ENCODE results near the gene CXCL12.

The CXCL12 gene

GRCh38 chr10:44348496-44348895, 36.4 kb downstream of the CXCL12 start:
- in situ Hi-C loops (cut with HindIII; ENCODE audit: low pct_ligation_motif_present, low pct_unique_long_range_greater_than_20kb, low sequenced_read_pairs): no loop called here
- no peak for DNase-seq

- DNase-seq: no peak
- in situ Hi-C loops (cut with HindIII; ENCODE audit: low pct_ligation_motif_present, low pct_unique_long_range_greater_than_20kb, low sequenced_read_pairs): no loop called here
These were observed 37.1 kb downstream of the CXCL12 start for GRCh38 chr10:44347609-44348400.

- in situ Hi-C loops (cut with HindIII; ENCODE audit: low pct_ligation_motif_present, low pct_unique_long_range_greater_than_20kb, low sequenced_read_pairs): no loop called here
- DNase-seq: no peak
These were observed 40.2 kb downstream of the CXCL12 start for GRCh38 chr10:44344727-44345126.

GRCh38 chr10:44343843-44344242, 41.1 kb downstream of the CXCL12 start:
- no peak for DNase-seq
- in situ Hi-C loops (cut with HindIII; ENCODE audit: low pct_ligation_motif_present, low pct_unique_long_range_greater_than_20kb, low sequenced_read_pairs): no loop called here

- in situ Hi-C loops (cut with HindIII; ENCODE audit: low pct_ligation_motif_present, low pct_unique_long_range_greater_than_20kb, low sequenced_read_pairs): no loop called here
- no peak for DNase-seq
These were observed 43.0 kb downstream of the CXCL12 start for GRCh38 chr10:44341886-44342285.

GRCh38 chr10:44340557-44340956, 44.3 kb downstream of the CXCL12 start:
- in situ Hi-C loops (cut with HindIII; ENCODE audit: low pct_ligation_motif_present, low pct_unique_long_range_greater_than_20kb, low sequenced_read_pairs): no loop called here
- no peak for DNase-seq

- in situ Hi-C loops (cut with HindIII; ENCODE audit: low pct_ligation_motif_present, low pct_unique_long_range_greater_than_20kb, low sequenced_read_pairs): no loop called here
- DNase-seq: no peak
These were observed 45.7 kb downstream of the CXCL12 start for GRCh38 chr10:44339218-44339617.

GRCh38 chr10:44337081-44337480, 47.8 kb downstream of the CXCL12 start:
- in situ Hi-C loops (cut with HindIII; ENCODE audit: low pct_ligation_motif_present, low pct_unique_long_range_greater_than_20kb, low sequenced_read_pairs): no loop called here

GRCh38 chr10:44335330-44336021, 49.4 kb downstream of the CXCL12 start:
- in situ Hi-C loops (cut with HindIII; ENCODE audit: low pct_ligation_motif_present, low pct_unique_long_range_greater_than_20kb, low sequenced_read_pairs): no loop called here

More at GRCh38 chr10:44337081-44337480, 47.8 kb downstream of the CXCL12 start:
- no peak for DNase-seq

GRCh38 chr10:44334621-44335184, 50.2 kb downstream of the CXCL12 start:
- in situ Hi-C loops (cut with HindIII; ENCODE audit: low pct_ligation_motif_present, low pct_unique_long_range_greater_than_20kb, low sequenced_read_pairs): no loop called here
- no peak for DNase-seq

More at GRCh38 chr10:44335330-44336021, 49.4 kb downstream of the CXCL12 start:
- DNase-seq: no peak

- in situ Hi-C loops (cut with HindIII; ENCODE audit: low pct_ligation_motif_present, low pct_unique_long_range_greater_than_20kb, low sequenced_read_pairs): no loop called here
- DNase-seq: no peak
These were observed 50.8 kb downstream of the CXCL12 start for GRCh38 chr10:44334091-44334490.

- in situ Hi-C loops (cut with HindIII; ENCODE audit: low pct_ligation_motif_present, low pct_unique_long_range_greater_than_20kb, low sequenced_read_pairs): no loop called here
- no peak for DNase-seq
These were observed 51.4 kb downstream of the CXCL12 start for GRCh38 chr10:44333511-44333910.

GRCh38 chr10:44332465-44332864, 52.4 kb downstream of the CXCL12 start:
- in situ Hi-C loops (cut with HindIII; ENCODE audit: low pct_ligation_motif_present, low pct_unique_long_range_greater_than_20kb, low sequenced_read_pairs): no loop called here
- DNase-seq: no peak

GRCh38 chr10:44330431-44330830, 54.5 kb downstream of the CXCL12 start:
- in situ Hi-C loops (cut with HindIII; ENCODE audit: low pct_ligation_motif_present, low pct_unique_long_range_greater_than_20kb, low sequenced_read_pairs): no loop called here
- no peak for DNase-seq

GRCh38 chr10:44327461-44327860, 57.4 kb downstream of the CXCL12 start:
- DNase-seq: no peak
- in situ Hi-C loops (cut with HindIII; ENCODE audit: low pct_ligation_motif_present, low pct_unique_long_range_greater_than_20kb, low sequenced_read_pairs): no loop called here
